PC-3 (cell line): ENCODE data around the gene TMED7. TPM values are rescaled to one million over a fixed set of nuclear protein-coding genes. Genes with fewer than 3 reads are reported as not detected.
"Not testable (repeated sequence)": the region's sequence is repeated elsewhere in the genome, so short reads cannot be mapped to it uniquely, and the experiment has no call there.

Experiments
- ATAC-seq: fragments of 200-7000 bp; cut with Tn5 transposase; 2 replicates; pipeline ENCODE4 v1.9.1; 2020; ENCODE audit warnings: mild to moderate bottlenecking, moderate library complexity
- BruUV-seq: library from RNA; stranded (reverse); fragments of 400-500 nt; replicated peaks from 2 replicates; lab custom pipeline; 2021; lab: Mats Ljungman, UMichigan
- CTCF ChIA-PET: fragments of 300-600 bp; sonication (Branson Sonifier 250); formaldehyde crosslinking; loops from one replicate; lab custom pipeline; 2022; ENCODE audit warnings: antibody characterized with exemption; lab: Charles Lee
- POLR2A ChIA-PET: fragments of 300-600 bp; sonication (Branson Sonifier 250); formaldehyde crosslinking; loops from one replicate; lab custom pipeline; 2022; ENCODE audit warnings: antibody characterized with exemption; ENCODE audit not compliant: unreplicated experiment; lab: Charles Lee
- DNase-seq: peaks from one replicate; pipeline ENCODE4 v3.0.0-alpha.2; 2015
- H2AFZ ChIP-seq: fragments of 300-600 bp; sonication (generic); 2 replicates; pipeline ENCODE4 v1.6.0; 2016; ENCODE audit warnings: antibody characterized with exemption, low read length
- H3F3A ChIP-seq: fragments of 300-600 bp; sonication (generic); one replicate; pipeline ENCODE4 v1.6.0; 2017; ENCODE audit warnings: antibody characterized with exemption, low read length, control low read depth, mild to moderate bottlenecking; ENCODE audit not compliant: unreplicated experiment
- H3K27ac ChIP-seq: fragments of 300-600 bp; sonication (generic); 2 replicates; pipeline ENCODE4 v1.5.1; 2016; ENCODE audit warnings: mild to moderate bottlenecking, low read length
- H3K27me3 ChIP-seq: fragments of 300-600 bp; sonication (generic); 2 replicates; pipeline ENCODE4 v1.6.1; 2016; ENCODE audit warnings: low read length, mixed read lengths
- H3K36me3 ChIP-seq: fragments of 300-600 bp; sonication (generic); 2 replicates; pipeline ENCODE4 v1.6.1; 2016; ENCODE audit warnings: low read depth, mixed run types, low read length, mixed read lengths
- H3K4me1 ChIP-seq: fragments of 300-600 bp; sonication (generic); 2 replicates; pipeline ENCODE4 v1.5.1; 2016; ENCODE audit warnings: low read length; ENCODE audit not compliant: insufficient read depth
- H3K4me2 ChIP-seq: fragments of 300-600 bp; sonication (generic); 2 replicates; pipeline ENCODE4 v1.6.0; 2016; ENCODE audit warnings: low read length
- H3K4me3 ChIP-seq: fragments of 300-600 bp; sonication (generic); 2 replicates; pipeline ENCODE4 v1.5.1; 2016; ENCODE audit warnings: mild to moderate bottlenecking, low read length, mixed read lengths
- H3K79me2 ChIP-seq: fragments of 300-600 bp; sonication (generic); 2 replicates; pipeline ENCODE4 v1.6.1; 2017; ENCODE audit warnings: low read length, mixed read lengths
- H3K9ac ChIP-seq: fragments of 300-600 bp; sonication (generic); 2 replicates; pipeline ENCODE4 v1.6.0; 2016; ENCODE audit warnings: mild to moderate bottlenecking, low read length
- H3K9me2 ChIP-seq: fragments of 300-600 bp; sonication (generic); replicated peaks from 2 replicates; pipeline ENCODE4 v1.6.1; 2016; ENCODE audit warnings: mixed run types, low read length, mixed read lengths
- H3K9me3 ChIP-seq: fragments of 300-600 bp; sonication (generic); 2 replicates; pipeline ENCODE4 v1.6.1; 2016; ENCODE audit warnings: low read length, mixed read lengths
- H4K20me1 ChIP-seq: fragments of 300-600 bp; sonication (generic); 2 replicates; pipeline ENCODE4 v1.6.1; 2016; ENCODE audit warnings: low read length, mixed read lengths
- CTCF ChIP-seq: fragments of 300-600 bp; sonication (generic); conservative IDR thresholded peaks from 2 replicates; pipeline ENCODE4 v1.5.1; 2017; ENCODE audit warnings: antibody characterized with exemption, low read depth, mild to moderate bottlenecking, low read length
- EZH2 ChIP-seq: fragments of 300-600 bp; sonication (generic); IDR thresholded peaks from one replicate; pipeline ENCODE4 v1.6.1; 2017; ENCODE audit warnings: antibody characterized with exemption, mild to moderate bottlenecking, low read length; ENCODE audit not compliant: unreplicated experiment
- EZH2phosphoT487 ChIP-seq: fragments of 300-600 bp; sonication (generic); IDR thresholded peaks from 2 replicates; pipeline ENCODE4 v1.6.1; 2018; ENCODE audit warnings: mild to moderate bottlenecking, antibody characterized with exemption, low read length, borderline replicate concordance
- intact Hi-C: fragments of 100-400 bp; cut with micrococcal nuclease; formaldehyde crosslinking; loops from 2 replicates; pipeline ENCODE4 v1.9.0; 2023
- total RNA-seq: library from RNA; depleted of rRNA; stranded (reverse); fragments of >200 nt; gene quantifications from 2 replicates; pipeline ENCODE4 v1.2.3, GENCODE V29; 2014

Gene TMED7
- total RNA-seq, 1 experiment from 2014 or later = 234 TPM

DNA sequence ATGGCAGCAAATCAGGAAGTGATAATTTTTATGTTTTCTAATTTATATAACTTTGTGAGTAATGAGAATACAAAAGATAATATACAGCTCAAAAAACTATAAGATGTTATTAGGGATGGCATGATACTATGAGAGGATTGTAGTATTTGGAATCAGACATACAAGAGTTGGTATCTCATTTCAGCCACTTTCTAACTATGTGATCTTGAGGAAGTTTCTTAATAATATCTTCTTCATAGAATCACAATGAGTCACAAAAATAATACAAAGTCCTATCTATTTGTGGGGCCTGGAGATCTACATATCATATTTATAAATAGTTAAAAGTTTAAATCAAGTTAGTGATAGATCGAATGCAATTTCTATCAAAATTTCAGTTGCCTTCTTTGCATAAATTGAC, 23.7 kb upstream of the TMED7 start:
- Histone ChIP-seq H3K4me2 (no peak overlapping the region), H3K4me1 (no peaks in the 10 kb centered on the region), H3K27ac (no peak overlapping the region), H3K9me3 (no peaks in the 10 kb centered on the region), H2AFZ (no peak overlapping the region), H3K27me3 (peaks cover 17% of the 10 kb centered on the region), H3F3A (no peaks in the 10 kb centered on the region), H3K79me2 (no peaks in the 10 kb centered on the region), H3K9ac (no peak overlapping the region), H4K20me1 (no peaks in the 10 kb centered on the region), H3K9me2 (no peaks in the 10 kb centered on the region), H3K36me3 (no peaks in the 10 kb centered on the region), H3K4me3 (no peak overlapping the region)
- BruUV-seq = no TSS peak
- ChIA-PET POLR2A (no interaction called here), CTCF (no interaction called here)
- DNase-seq (no peak), ATAC-seq (no peak)
- TF ChIP-seq EZH2 = no peak
- no peak for TF ChIP-seq CTCF
- no peak for TF ChIP-seq EZH2phosphoT487
- intact Hi-C loops = no loop called here

DNA sequence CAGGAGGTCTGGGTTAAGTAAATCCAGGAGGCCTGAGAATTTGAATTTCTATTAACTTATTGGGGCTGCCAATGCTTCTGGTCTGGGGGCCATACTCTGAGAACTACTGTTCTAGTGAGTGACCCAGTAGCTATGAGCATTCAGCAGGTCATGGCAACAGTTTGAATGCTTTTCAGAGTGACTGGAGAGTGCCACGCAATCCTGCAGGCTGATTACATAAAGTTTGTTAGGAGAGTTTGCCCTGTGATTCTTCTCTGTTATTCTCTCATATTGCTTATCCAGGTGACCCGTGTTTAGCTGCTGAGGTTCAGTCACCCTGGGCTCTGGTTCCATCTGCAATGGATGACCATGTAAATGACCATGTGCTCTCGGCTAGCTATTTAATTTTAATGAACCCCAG, 22.2 kb upstream of the TMED7 start:
- no peak overlapping the region for H2AFZ ChIP-seq
- H3K9me3 ChIP-seq = no peaks in the 10 kb centered on the region
- no peak for TF ChIP-seq EZH2
- H3K4me3 ChIP-seq = no peak overlapping the region
- peaks cover 17% of the 10 kb centered on the region for H3K27me3 ChIP-seq
- no peak overlapping the region for H3K9ac ChIP-seq
- no peak overlapping the region for H3K27ac ChIP-seq
- no peak for DNase-seq
- POLR2A ChIA-PET = no interaction called here
- no peak overlapping the region for H3K4me2 ChIP-seq
- H3F3A ChIP-seq = no peaks in the 10 kb centered on the region
- CTCF ChIA-PET = no interaction called here
- H4K20me1 ChIP-seq = no peaks in the 10 kb centered on the region
- H3K4me1 ChIP-seq = no peaks in the 10 kb centered on the region
- ATAC-seq = no peak
- no peaks in the 10 kb centered on the region for H3K36me3 ChIP-seq
- H3K9me2 ChIP-seq = no peaks in the 10 kb centered on the region
- BruUV-seq = no TSS peak
- intact Hi-C loops = no loop called here
- H3K79me2 ChIP-seq = no peaks in the 10 kb centered on the region

- BruUV-seq, POLR2A ChIA-PET: not testable (repeated sequence)
Observed at GRCh38 chr5:115645386-115645785, 19.6 kb upstream of the TMED7 start.

GRCh38 chr5:115644046-115644445, 18.2 kb upstream of the TMED7 start:
- no TSS peak for BruUV-seq
- Histone ChIP-seq H3K4me1 (no peaks in the 10 kb centered on the region), H3K27me3 (peaks cover 17% of the 10 kb centered on the region), H3K27ac (no peak overlapping the region), H2AFZ (no peak overlapping the region), H3K79me2 (no peaks in the 10 kb centered on the region), H3K9me2 (no peaks in the 10 kb centered on the region), H3K4me3 (no peak overlapping the region), H3F3A (no peaks in the 10 kb centered on the region), H3K9me3 (no peaks in the 10 kb centered on the region), H3K36me3 (no peaks in the 10 kb centered on the region), H4K20me1 (no peaks in the 10 kb centered on the region), H3K4me2 (no peak overlapping the region), H3K9ac (no peak overlapping the region)
- no peak for DNase-seq
- TF ChIP-seq EZH2 = no peak
- no peak for TF ChIP-seq CTCF
- intact Hi-C loops = no loop called here
- ChIA-PET POLR2A (no interaction called here), CTCF (no interaction called here)
- no peak for ATAC-seq

More at GRCh38 chr5:115645386-115645785, 19.6 kb upstream of the TMED7 start:
- intact Hi-C loops, H3K4me2 ChIP-seq, ATAC-seq, H3K36me3 ChIP-seq, H3K27ac ChIP-seq, H3K4me1 ChIP-seq, H4K20me1 ChIP-seq, H3K9me2 ChIP-seq, CTCF ChIA-PET, DNase-seq, H3K4me3 ChIP-seq, H3K9ac ChIP-seq, H2AFZ ChIP-seq, H3K9me3 ChIP-seq, H3F3A ChIP-seq, H3K79me2 ChIP-seq: not testable (repeated sequence)
- peaks cover 17% of the 10 kb centered on the region for H3K27me3 ChIP-seq
